Endothelial cell of hepatic sinusoid (primary cell): ENCODE measurements around the gene MPL.

ENCODE experiments used
- in situ Hi-C: cut with HindIII; loops from 2 replicates; pipeline ENCODE4 v1.10.0; 2017; ENCODE audit warnings: low sequenced_read_pairs

Gene MPL

DNA sequence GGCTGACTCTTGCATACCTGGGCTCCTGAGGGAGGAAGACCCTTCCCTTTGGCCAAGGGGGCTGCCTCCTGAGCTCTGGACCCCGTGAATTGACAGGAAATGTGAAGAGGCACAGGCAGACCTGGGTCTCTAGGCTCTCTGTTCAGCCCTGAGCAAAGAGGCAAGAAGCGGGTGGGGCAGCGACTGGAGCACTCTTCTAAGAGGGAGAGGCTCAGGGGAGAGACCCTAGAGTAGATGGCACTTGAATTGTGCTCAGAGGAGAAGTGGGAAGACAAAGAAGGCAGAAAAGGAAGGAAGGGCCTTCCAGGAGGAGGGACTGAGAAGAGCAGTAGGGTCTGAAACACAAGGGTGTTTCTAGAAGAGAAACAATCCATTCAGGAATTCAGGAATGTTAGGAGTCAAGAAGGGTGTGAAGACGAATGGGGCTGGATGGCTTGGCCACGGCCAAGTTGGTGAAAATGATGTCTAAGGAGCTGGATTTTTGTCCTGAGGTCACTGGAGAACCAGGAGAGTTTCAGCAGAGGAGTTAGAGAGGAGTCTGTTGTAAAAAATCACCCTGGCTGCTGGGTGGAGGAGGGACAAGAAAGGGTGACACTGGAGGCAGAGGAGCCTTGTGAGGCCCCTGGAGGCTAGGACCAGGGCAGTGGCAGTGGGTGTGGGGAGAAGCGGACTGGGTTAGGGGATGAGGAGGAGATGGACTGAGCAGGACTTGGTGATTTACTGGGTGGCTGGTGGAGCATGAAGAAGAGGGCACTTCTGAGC lies 31.5 kb upstream of the MPL start:
- in situ Hi-C loops, result no loop called here

- in situ Hi-C loops, result no loop called here
Observed at GRCh38 chr1:43306688-43307457, 30.7 kb upstream of the MPL start.

GRCh38 chr1:43307458-43308158 lies 30.0 kb upstream of the MPL start:
- in situ Hi-C loops, result no loop called here

- in situ Hi-C loops, result no loop called here
Observed at GRCh38 chr1:43308635-43309404, 28.8 kb upstream of the MPL start.

DNA sequence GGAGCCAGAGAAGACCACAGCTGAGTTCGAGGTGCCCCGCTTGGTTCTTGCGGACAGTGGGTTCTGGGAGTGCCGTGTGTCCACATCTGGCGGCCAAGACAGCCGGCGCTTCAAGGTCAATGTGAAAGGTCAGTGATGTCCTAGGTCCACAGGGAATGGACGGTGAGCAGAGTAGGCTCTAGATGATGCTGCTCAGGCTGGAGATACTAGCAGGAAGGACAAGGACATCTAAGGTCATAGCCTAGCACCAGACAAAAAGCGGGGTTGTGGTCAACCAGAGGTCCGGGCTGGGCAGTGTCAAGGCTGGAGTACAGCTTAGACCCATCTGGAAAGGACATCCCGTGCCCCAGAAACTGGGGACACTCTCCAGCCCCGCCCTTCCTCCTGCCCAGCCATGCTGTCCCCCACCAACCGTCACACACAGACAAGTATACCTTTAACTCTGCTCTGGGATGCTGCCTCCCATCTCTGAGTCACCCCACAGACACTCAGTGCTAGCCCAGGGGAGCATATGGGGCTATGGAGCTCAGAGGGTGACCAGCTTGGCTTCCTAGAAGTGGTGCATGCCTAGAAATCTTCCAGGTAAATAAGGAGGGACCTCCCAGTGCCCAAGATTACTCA lies 28.1 kb upstream of the MPL start:
- in situ Hi-C loops, result no loop called here

- in situ Hi-C loops, result no loop called here
Observed at GRCh38 chr1:43311521-43311920, 26.1 kb upstream of the MPL start.

DNA sequence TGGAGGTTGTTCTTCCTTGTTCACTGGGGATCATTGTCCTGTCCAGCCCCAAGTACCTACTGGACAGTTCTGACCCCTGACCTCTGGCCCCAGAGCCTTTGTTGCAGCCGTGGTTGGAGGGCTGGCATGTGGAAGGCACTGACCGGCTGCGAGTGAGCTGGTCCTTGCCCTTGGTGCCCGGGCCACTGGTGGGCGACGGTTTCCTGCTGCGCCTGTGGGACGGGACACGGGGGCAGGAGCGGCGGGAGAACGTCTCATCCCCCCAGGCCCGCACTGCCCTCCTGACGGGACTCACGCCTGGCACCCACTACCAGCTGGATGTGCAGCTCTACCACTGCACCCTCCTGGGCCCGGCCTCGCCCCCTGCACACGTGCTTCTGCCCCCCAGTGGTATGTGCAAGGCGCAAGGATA lies 25.4 kb upstream of the MPL start:
- in situ Hi-C loops, result no loop called here

DNA sequence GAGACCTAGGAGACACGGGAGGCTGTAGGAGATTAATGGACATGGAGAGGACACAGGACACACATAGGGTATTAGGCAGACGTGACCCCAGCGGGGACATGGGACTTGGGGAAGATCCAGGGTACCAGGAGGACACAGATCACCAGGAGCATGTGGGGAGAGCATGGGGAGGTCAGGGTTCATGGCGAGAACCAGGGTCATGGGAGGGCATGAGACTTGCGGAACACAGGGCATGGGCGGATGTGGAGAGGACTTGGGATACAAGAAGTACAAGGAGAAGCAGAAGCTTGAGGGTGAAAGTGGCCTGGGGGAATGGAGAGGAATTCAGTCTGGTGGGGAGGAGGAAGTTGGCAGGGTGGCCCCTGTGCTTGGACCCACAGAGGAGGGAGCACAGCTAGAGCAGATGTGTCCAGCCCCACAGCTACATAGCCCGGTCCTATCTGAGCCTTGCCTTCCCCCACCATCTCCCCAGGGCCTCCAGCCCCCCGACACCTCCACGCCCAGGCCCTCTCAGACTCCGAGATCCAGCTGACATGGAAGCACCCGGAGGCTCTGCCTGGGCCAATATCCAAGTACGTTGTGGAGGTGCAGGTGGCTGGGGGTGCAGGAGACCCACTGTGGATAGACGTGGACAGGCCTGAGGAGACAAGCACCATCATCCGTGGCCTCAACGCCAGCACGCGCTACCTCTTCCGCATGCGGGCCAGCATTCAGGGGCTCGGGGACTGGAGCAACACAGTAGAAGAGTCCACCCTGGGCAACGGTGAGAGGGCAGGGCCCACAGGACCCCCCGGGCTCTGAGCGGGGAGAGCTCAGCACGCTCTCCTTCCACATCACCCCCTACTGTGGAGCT lies 24.7 kb upstream of the MPL start:
- in situ Hi-C loops, result no loop called here

DNA sequence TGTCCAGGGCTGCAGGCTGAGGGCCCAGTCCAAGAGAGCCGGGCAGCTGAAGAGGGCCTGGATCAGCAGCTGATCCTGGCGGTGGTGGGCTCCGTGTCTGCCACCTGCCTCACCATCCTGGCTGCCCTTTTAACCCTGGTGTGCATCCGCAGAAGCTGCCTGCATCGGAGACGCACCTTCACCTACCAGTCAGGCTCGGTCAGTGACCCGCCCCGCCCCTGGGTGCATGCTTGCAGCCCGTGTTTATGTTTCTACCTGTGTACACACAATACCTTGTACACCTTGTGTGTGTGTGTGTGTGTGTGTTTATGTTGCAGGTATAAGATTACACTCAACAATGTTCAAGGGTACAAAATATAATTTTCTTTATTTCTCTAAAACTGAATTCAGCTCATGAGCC lies 23.8 kb upstream of the MPL start:
- in situ Hi-C loops, result no loop called here

DNA sequence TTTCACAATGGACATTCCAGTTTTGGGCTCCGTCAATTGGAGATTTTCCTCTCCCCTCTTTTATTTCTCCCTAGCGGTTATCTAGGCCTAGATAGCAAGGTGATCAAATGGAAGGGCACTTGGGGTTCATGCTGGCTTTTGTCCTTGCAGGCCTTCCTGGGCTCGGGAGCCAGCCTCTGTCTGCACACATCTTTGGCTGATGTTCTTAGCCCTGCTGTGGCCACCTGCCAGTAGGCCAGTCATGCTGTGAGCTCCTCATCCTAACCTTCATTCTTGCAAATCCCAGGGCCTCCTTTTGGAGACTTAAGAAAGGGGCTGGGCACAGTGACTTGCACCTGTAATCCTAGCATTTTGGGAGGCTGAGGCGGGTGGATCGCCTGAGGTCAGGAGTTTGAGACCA lies 23.4 kb upstream of the MPL start:
- in situ Hi-C loops, result no loop called here

DNA sequence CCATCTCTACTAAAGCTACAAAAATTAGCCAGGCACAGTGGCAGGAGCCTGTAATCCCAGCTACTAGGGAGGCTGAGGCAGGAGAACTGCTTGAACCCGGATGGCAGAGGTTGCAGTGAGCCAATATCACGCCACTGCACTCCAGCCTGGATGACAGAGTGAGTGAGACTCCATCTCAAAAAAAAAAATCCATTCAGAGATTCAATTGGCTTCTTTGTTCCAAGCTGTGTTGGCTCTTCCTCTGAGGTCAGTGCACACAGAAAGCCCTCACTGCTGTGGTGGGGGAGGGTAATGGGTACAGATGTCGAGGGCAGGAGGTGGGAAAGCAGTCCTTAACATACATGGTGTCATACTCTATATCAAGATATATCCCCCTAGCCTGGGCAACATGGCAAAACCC lies 22.1 kb upstream of the MPL start:
- in situ Hi-C loops, result no loop called here

DNA sequence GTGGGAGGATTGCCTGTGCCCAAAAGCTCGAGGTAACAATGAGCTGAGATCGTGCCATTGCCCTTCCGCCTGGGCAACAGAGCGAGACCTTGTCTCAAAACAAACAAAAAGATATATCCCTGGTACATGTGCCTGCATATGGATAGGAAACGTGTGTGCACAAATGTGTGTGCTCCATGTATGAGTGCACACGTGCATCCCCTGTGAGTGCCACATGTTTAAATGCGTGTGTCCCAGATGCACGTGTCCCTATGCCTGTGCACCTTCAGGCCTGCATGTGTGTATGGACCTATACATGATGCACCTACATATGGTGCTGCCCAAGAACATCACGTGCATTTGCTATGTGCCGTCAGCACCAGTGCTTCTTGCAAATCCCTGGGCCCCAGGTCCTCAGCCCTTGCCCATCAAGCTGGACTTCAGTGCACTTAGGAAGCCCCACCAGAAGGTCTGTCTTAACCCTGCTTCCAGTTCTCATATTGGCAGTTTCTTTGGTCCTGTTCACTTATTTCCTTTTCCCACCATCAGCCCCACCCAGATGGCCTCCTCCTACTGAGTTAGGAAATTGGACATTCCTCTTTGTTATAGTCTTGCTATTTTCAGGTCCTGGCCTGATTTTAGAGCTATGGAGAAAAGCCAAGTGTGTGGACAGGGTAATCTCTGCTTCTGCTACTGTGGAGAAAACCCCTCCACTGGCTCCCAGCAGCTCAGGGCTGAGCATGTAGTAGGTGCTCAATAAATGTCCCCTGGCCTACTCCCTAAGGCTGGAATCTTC lies 21.5 kb upstream of the MPL start:
- in situ Hi-C loops, result no loop called here

DNA sequence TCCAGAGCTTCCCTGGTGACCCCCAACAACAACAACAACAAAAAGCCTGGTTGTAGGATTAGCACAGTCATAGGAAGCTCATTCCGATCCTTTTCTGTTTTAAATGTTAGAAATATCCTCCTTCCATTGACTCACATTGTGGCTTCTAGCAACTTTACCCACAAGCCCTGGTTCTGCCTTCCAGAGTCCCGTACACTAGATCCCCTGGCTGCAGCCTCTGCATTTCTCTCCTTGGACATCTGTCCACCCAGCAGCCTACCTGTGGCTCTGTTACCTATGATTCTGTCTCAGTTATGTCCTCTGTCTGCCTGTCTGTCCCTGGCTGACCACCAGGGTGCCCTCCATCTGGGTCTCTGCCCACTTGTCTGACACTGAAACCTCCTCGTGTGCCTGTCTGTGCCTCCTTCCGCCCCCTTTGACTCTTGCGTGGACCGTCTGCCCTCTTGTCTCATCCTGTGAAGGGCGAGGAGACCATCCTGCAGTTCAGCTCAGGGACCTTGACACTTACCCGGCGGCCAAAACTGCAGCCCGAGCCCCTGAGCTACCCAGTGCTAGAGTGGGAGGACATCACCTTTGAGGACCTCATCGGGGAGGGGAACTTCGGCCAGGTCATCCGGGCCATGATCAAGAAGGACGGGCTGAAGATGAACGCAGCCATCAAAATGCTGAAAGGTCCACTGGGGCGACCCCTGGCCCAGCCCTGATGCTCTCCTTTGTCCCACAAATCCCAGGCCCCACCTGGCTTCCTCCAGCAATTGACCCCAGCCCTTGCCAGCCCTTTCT lies 20.7 kb upstream of the MPL start:
- in situ Hi-C loops, result no loop called here

- in situ Hi-C loops, result no loop called here
Observed at GRCh38 chr1:43317817-43318471, 19.7 kb upstream of the MPL start.

- in situ Hi-C loops, result no loop called here
Observed at GRCh38 chr1:43318831-43319230, 18.8 kb upstream of the MPL start.

GRCh38 chr1:43319288-43319687 lies 18.3 kb upstream of the MPL start:
- in situ Hi-C loops, result no loop called here

- in situ Hi-C loops, result no loop called here
Observed at GRCh38 chr1:43319766-43320165, 17.9 kb upstream of the MPL start.
